ENCODE results near the gene TLE4.

TLE4 gene

DNA sequence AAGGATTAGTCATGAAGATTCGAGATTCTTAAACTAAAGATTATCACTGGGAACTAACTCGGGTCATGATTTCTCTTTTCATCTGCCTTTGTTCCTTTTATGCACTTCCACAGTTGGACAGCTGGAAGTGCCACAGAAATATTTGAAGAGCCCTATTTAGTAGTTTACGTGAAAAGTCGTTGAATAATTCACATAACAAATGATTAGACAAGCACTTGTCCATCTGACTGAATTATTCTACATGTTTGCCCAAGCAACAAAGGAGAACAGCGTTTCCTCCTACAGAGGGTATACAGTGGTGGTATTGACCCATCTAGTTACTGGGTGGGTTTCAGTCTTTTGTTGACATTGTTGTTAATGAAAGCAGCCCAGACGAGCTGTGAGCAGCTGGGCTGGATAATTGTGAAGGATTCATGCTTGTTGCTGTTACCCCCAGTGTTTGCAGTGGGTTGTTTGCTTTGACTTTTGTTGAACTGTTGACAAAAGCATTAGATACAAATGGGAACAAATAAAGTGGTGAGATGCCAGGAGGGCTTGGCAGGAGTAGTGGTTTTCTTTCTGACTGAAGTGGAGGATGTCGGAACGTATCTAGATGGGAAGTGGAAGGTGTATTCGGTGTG is 96.2 kb downstream of the TLE4 start:
- no peak for DNase-seq

GRCh38 chr9:79668956-79669355 is 97.2 kb downstream of the TLE4 start:
- DNase-seq = no peak

DNA sequence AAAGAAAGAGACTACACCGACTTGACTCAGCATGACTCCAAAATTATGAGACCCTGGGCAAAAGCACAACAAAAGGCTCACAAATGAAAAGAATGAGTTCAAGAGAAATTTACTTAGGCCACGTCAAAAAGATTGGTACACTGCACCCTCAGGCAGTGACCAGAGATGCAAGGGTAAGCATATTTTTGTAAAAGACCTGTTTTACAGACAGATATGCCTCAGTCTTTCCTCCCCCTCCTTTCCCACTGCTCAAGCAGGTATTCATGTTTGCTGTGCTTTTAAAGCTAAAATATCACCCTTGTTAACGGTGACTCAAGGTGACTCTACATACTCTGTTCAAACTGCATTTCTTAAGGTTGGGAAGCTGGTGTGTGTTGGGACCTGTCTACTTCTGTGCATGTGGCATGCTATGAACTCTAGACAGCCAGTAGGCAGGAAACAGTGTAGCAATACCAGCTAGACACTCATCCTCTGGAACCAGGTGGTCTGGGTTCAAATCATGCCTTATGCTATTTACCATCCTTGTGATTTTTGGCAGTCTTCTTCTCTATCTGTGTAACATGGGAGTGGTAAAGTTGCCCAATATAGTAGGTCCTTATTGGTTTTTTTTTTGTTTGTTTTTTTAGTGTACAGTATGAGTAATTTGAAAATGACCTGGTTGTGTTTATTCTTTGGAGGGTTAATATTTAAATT is 98.7 kb downstream of the TLE4 start:
- no peak for DNase-seq

- DNase-seq = no peak
These were observed 99.8 kb downstream of the TLE4 start for GRCh38 chr9:79671558-79671957.

DNA sequence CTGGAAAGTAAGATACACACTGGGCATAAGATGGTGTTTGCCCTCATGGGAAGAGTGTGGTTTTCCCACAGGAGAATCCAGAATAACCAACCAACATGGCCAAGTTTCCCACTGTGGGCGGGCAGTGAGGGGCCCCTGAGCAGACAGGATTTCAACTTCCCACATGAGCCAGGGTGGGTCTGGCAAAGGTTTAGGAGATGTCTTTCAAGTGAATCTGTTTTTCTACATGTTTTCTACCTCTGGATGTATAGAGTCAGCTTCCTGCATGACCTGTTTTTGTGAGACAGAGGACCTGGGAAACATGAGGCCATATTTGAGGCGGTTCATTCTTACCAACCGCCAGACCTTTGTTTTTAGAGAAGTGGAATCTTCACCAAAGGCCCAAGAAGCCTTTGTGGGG is 100.5 kb downstream of the TLE4 start:
- DNase-seq = no peak

GRCh38 chr9:79672891-79673290 is 101.1 kb downstream of the TLE4 start:
- DNase-seq = no peak

- DNase-seq = no peak
These were observed 101.8 kb downstream of the TLE4 start for GRCh38 chr9:79673614-79674013.

- no peak for DNase-seq
These were observed 102.5 kb downstream of the TLE4 start for GRCh38 chr9:79674052-79674777.

DNA sequence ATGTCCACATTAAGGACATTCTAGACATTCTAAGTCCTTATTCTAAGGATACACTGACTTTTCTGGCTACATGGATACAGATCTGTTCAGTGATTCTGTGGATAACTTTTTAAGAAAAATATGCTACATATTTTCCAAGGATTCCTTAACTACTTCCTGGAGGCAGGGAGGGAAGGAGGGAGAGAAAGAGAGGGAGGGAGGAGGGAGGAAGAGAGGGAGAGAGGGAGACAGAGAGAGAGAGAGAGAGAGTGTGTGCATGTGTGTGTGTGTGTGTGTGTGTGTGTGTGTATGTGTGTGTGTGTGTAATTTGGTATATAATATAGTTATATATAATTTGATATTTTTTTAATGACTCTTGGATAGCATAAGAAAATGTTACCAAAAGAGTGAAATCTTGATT is 109.8 kb downstream of the TLE4 start:
- no peak for DNase-seq

GRCh38 chr9:79682076-79682736 is 110.4 kb downstream of the TLE4 start:
- no peak for DNase-seq

DNA sequence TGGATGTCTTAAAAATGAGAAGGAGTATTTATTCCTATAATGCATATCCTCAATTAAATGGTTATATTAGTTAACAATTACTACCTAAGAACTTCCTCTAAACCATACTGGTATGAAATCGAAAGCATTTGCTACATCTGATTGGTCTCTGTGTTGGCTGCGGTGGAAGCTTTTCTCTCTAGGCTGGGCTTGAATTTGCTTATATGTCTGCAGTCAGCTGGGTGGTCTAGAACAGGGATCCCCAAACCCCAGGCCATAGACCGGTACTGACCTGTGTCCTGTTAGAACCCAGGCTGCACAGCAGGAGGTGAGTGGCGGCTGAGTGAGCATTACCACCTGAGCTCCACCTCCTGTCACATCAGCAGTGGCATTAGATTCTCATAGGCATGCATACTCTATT is 112.3 kb downstream of the TLE4 start:
- DNase-seq = no peak

GRCh38 chr9:79684711-79685575 is 113.2 kb downstream of the TLE4 start:
- DNase-seq = peak; percentile 64

DNA sequence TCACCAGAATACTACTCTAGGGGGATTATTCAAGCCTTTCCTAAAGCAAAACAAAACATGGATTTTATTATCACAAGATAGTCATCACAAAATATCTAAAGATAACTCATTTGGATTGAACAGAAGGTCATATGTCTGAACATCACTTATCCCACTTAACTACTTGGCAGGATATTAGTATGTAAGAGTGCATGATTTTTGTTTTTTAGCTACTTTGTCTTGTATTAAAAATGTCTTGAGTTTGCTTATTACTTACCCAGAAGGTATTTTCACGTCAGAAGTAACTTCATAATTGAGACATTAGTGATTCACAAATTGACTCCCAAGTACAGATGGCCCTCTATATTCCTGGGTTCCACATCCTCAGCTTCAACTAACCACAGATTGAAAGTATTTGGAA is 113.8 kb downstream of the TLE4 start:
- peak; percentile 78 for DNase-seq

DNA sequence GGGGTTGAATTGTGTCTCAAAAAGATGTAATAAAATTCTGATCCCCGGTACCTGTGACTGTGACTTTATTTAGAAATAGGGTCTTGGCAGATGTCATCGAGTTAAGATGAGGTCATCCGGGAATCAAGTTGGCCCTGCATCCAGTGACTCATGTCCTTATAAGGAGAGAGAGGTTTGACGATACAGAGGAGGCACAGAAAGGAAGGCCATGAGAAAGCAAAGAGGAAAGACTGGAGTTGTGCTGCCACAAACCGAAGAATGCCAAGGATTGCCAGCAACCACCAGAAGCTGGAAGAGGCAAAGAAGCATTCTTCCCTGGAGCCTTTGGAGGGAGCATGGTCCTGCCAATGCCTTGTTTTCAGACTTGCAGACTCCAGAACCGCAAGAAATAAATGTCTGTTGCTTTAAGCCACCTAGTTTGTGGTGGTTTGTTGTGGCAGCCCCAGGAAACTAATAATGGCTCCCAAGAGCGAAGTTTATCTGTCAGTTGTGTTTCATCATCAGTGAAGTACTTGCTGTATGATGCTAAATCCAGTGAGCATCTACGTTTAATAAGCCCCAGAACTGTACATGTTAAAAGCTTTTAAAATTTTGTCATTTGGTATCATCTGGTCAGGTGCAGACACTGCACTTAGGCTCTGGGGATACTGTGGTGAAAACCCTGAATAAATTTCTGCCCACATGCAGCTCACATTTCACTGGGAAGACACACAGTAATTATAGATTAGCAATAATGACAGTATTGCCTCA is 114.8 kb downstream of the TLE4 start:
- DNase-seq = peak; percentile 95

DNA sequence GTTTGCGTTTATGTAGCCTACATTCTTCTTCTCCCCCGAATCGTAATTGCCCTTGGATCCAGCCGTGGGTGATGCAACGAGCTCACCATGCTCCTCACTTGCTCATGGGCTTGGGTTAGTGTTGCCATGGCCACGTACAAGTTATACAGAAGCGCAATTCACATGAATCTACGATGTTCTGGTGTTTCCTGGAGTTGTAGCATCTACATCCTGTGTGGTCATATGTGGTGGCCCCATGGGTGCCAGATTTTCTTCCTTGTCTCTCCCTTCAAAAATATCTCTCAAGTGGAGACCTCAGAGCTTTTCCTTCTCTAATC is 115.3 kb downstream of the TLE4 start:
- no peak for DNase-seq

- no peak for DNase-seq
These were observed 116.6 kb downstream of the TLE4 start for GRCh38 chr9:79688363-79688762.

- DNase-seq = no peak
These were observed 117.8 kb downstream of the TLE4 start for GRCh38 chr9:79689576-79689975.

DNA sequence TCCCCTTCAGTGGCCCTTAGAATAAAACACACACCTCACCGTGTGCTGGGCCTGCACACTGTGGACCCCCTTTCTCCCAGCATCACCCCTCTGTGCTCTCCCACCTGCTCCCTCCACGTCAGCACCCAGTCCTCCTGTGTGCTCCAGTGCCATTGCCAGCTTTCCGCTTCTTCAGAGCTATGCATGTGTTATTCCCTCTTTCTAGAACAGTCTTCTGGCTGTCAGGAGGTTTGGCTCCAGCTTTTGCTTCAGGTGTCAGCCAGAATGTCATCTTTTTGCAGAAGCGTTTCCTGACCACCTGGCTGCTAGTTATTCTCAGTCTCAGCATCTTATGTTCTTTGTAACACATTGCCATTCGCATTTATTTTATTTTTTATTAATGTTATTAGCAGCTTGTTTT is 119.7 kb downstream of the TLE4 start:
- DNase-seq = no peak

GRCh38 chr9:79692857-79693571 is 121.2 kb downstream of the TLE4 start:
- DNase-seq = no peak

DNA sequence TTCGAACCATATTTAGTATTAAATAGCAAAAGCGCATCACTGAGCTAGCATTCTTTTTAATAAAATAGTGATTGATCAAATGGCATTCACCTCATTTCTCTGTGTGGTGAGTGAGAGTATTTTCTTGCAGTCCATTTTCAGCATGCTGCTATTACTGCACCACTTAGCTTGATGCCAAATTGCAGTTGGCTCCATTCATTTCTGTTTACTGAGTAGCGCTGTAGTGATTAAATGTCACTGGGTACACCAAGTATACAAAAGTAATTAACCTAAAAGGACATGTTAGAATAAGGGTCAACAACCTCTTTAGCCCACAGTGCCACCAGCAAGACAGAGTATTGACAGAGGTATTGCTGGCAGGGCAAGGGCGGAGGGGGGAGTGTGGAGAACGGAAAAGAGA is 122.0 kb downstream of the TLE4 start:
- DNase-seq = no peak

DNA sequence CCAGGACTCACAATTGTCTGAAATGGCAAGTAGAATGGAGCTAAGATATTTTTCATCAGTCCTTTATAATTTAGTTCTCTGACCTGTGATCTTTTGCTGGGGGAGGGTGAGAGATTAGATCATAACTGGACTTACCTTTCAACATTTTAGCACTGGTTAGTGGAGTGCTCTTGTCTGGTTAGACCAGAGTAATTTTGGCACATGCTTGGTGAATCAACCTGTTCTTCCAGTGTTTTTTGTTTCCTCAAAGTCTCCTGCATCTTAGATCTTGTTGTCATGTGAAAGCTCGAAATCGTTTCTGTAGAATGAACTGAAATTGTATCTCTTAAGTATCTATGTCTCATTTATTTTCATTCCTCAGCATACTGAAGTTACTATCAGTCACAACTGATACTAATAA is 122.4 kb downstream of the TLE4 start:
- DNase-seq = no peak

All from EL (cell line).